ENCODE results near the gene ANKRD11. TPM values are rescaled to one million over a fixed set of nuclear protein-coding genes. Genes with fewer than 3 reads are reported as not detected.

ANKRD11 gene
- total and polyA plus RNA-seq, 2 donors (not counting 1 experiment from before 2014, with no cell fraction given) = 41.5 to 71.2 TPM

DNA sequence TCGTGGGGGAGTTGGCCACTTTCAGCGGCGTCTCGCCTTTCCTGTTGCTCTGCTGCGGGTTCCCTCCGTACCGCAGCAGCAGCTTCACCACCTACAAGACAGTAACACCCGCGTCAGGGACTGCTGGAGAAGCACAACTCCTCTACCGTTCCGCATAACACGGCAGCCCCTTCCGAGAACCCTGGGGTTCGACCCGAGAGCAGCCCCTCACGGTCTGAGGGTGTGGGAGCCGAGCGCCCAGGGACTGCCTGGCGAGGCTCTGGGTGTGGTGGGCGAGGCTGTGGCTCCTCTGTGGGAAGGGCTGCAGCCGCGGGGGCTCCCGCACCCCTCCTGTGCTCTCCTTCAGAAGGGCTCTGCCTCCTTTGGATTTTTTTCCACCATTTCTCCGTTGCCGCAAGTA is 204.3 kb downstream of the ANKRD11 start:
- Histone ChIP-seq H3K9ac (ENCODE audit: insufficient read depth, low read length) (no peak overlapping the region), H3K27me3 (ENCODE audit: control insufficient read depth, insufficient read depth, low read length) (no peaks in the 10 kb centered on the region), H3K4me2 (ENCODE audit: extremely low read depth, insufficient read depth, low read length) (no peak overlapping the region), H3K79me2 (ENCODE audit: control insufficient read depth, insufficient read depth, low read length) (peaks cover 4% of the 10 kb centered on the region), H3K4me3 (replicated peaks in 1 of 4; ENCODE audit: control extremely low read depth in 1 of 4, insufficient read depth in 1 of 4, low read depth in 3 of 4, low read length in 4 of 4) (no peak overlapping the region), H2AFZ (ENCODE audit: low read length) (no peak overlapping the region), H3K9me3 (ENCODE audit: control insufficient read depth, insufficient read depth, low read depth, low read length) (no peaks in the 10 kb centered on the region), H3K27ac (ENCODE audit: insufficient read depth, low read length) (no peak overlapping the region), H3K4me1 (ENCODE audit: control insufficient read depth, extremely low read depth, insufficient read depth, low read length) (no peaks in the 10 kb centered on the region), H3K36me3 (ENCODE audit: control insufficient read depth, insufficient read depth, low read length) (peaks cover 27% of the 10 kb centered on the region), H4K20me1 (ENCODE audit: control insufficient read depth, extremely low read depth, insufficient read depth, low read length) (no peaks in the 10 kb centered on the region)
- TF ChIP-seq EZH2 (IDR thresholded peaks at IDR 0.05; ENCODE audit: low read length, missing control alignments) (no peak), CTCF (conservative IDR thresholded peaks at IDR 0.05 in 1 of 2, IDR thresholded peaks at IDR 0.05 in 1 of 2; ENCODE audit: low read depth in 1 of 2, low read length in 2 of 2) (no peak)
- DNase-seq (ENCODE audit: low read depth in 2 of 2) = no peak

DNA sequence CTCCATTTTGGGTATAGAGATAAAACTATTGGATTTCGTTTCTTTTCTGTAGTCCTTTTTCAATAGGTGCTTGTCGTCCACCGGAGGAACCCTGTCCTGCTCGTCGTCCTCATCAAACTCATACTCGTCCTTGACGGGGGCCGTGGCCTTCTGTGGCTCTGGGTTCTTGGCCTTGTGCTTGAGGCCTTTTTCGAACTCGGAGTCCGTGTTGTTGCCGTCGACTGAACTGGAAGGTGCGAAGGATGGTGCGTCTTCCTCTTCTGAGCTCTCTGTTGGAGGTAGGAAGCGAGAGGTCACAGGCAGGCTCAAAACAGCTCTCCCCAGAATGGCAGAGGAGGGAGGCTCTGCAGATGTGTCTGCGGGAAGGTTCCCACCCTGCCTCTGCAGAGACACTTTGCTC is 205.0 kb downstream of the ANKRD11 start:
- no peak for DNase-seq (ENCODE audit: low read depth in 2 of 2)
- Histone ChIP-seq H4K20me1 (ENCODE audit: control insufficient read depth, extremely low read depth, insufficient read depth, low read length) (no peaks in the 10 kb centered on the region), H3K27ac (ENCODE audit: insufficient read depth, low read length) (no peak overlapping the region), H3K9me3 (ENCODE audit: control insufficient read depth, insufficient read depth, low read depth, low read length) (no peaks in the 10 kb centered on the region), H3K4me1 (ENCODE audit: control insufficient read depth, extremely low read depth, insufficient read depth, low read length) (no peaks in the 10 kb centered on the region), H3K36me3 (ENCODE audit: control insufficient read depth, insufficient read depth, low read length) (peaks cover 28% of the 10 kb centered on the region), H3K4me3 (replicated peaks in 1 of 4; ENCODE audit: control extremely low read depth in 1 of 4, insufficient read depth in 1 of 4, low read depth in 3 of 4, low read length in 4 of 4) (no peak overlapping the region), H2AFZ (ENCODE audit: low read length) (no peak overlapping the region), H3K9ac (ENCODE audit: insufficient read depth, low read length) (no peak overlapping the region), H3K4me2 (ENCODE audit: extremely low read depth, insufficient read depth, low read length) (no peak overlapping the region), H3K79me2 (ENCODE audit: control insufficient read depth, insufficient read depth, low read length) (peaks cover 4% of the 10 kb centered on the region), H3K27me3 (ENCODE audit: control insufficient read depth, insufficient read depth, low read length) (no peaks in the 10 kb centered on the region)
- no peak for TF ChIP-seq CTCF (conservative IDR thresholded peaks at IDR 0.05 in 1 of 2, IDR thresholded peaks at IDR 0.05 in 1 of 2; ENCODE audit: low read depth in 1 of 2, low read length in 2 of 2)
- TF ChIP-seq EZH2 (IDR thresholded peaks at IDR 0.05; ENCODE audit: low read length, missing control alignments) = no peak

DNA sequence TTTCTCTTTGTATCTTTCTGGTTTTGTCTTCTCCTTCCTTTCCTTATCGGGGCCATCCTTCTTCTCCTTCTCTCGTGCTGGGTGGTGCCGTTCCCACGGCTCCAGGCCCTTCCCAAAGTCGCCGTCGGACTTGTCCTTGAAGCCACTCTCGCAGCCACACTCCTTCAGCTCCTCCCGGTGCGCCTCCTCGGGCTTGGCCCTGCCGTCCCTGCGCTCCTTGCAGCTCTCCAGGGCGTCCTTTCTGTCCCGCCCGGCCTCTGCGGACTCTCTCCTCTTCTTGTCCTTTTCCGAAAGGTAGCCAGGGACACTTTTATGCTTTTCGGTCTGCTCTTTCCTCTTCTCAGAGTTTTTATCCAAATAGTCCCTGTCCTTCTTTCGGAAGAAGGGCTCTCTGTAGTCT is 206.9 kb downstream of the ANKRD11 start:
- no peak for DNase-seq (ENCODE audit: low read depth in 2 of 2)
- Histone ChIP-seq H3K27ac (ENCODE audit: insufficient read depth, low read length) (no peak overlapping the region), H3K36me3 (ENCODE audit: control insufficient read depth, insufficient read depth, low read length) (peaks cover 26% of the 10 kb centered on the region), H4K20me1 (ENCODE audit: control insufficient read depth, extremely low read depth, insufficient read depth, low read length) (no peaks in the 10 kb centered on the region), H3K9me3 (ENCODE audit: control insufficient read depth, insufficient read depth, low read depth, low read length) (no peaks in the 10 kb centered on the region), H3K79me2 (ENCODE audit: control insufficient read depth, insufficient read depth, low read length) (peaks cover under 1% of the 10 kb centered on the region), H3K9ac (ENCODE audit: insufficient read depth, low read length) (no peak overlapping the region), H3K4me3 (replicated peaks in 1 of 4; ENCODE audit: control extremely low read depth in 1 of 4, insufficient read depth in 1 of 4, low read depth in 3 of 4, low read length in 4 of 4) (no peak overlapping the region), H2AFZ (ENCODE audit: low read length) (no peak overlapping the region), H3K4me1 (ENCODE audit: control insufficient read depth, extremely low read depth, insufficient read depth, low read length) (no peaks in the 10 kb centered on the region), H3K27me3 (ENCODE audit: control insufficient read depth, insufficient read depth, low read length) (no peaks in the 10 kb centered on the region), H3K4me2 (ENCODE audit: extremely low read depth, insufficient read depth, low read length) (no peak overlapping the region)
- TF ChIP-seq CTCF (conservative IDR thresholded peaks at IDR 0.05 in 1 of 2, IDR thresholded peaks at IDR 0.05 in 1 of 2; ENCODE audit: low read depth in 1 of 2, low read length in 2 of 2) = no peak
- TF ChIP-seq EZH2 (IDR thresholded peaks at IDR 0.05; ENCODE audit: low read length, missing control alignments) = no peak
